Astrocyte of the cerebellum (primary cell): ENCODE measurements around the gene TRAF3.
"Not testable (repeated sequence)": the region's sequence is repeated elsewhere in the genome, so short reads cannot be mapped to it uniquely, and the experiment has no call there.

Source experiments
- DNase-seq: peaks from one replicate; pipeline ENCODE4 v3.0.0-alpha.2; 2011; ENCODE audit warnings: low read depth
- H3K4me3 ChIP-seq: 2 replicates; pipeline ENCODE4 v1.5.1; 2011; ENCODE audit warnings: mild to moderate bottlenecking, low read depth, low read length, moderate library complexity
- CTCF ChIP-seq: IDR thresholded peaks from 2 replicates; pipeline ENCODE4 v1.5.1; 2012; ENCODE audit warnings: low read length, low read depth, moderate library complexity, mild to moderate bottlenecking; ENCODE audit errors: missing control alignments
- in situ Hi-C: cut with HindIII; loops from 2 replicates; pipeline ENCODE4 v1.10.0; 2017; ENCODE audit warnings: low sequenced_read_pairs

TRAF3 gene

GRCh38 chr14:102885737-102886447, 108.6 kb downstream of the TRAF3 start:
- TF ChIP-seq CTCF: no peak
- no peak overlapping the region for H3K4me3 ChIP-seq
- in situ Hi-C loops: no loop called here
- DNase-seq: no peak

DNA sequence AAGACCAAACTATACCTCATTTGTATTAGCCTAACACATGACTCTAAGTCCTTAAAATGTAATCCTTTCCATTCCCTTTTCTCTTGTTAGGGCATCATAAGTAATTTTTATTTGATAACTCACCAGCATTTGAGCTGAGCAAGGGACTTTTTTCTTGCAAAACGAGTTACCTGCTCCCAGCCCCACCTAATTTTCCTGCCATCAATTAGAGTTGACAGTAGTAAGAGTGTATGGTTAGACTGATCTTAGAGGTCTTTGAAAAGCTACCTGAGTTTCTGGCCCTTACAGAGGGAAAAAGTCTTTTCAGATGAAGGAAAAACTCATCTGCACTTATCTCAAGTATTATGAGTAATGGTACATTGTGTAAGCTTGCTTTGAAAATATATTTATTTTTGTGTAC, 111.5 kb downstream of the TRAF3 start:
- no peak overlapping the region for H3K4me3 ChIP-seq
- no peak for TF ChIP-seq CTCF
- in situ Hi-C loops: no loop called here

GRCh38 chr14:102889615-102890014, 112.4 kb downstream of the TRAF3 start:
- in situ Hi-C loops: no loop called here
- no peak for DNase-seq
- no peak overlapping the region for H3K4me3 ChIP-seq
- no peak for TF ChIP-seq CTCF

More for the DNA sequence above, 111.5 kb downstream of the TRAF3 start:
- DNase-seq: no peak

GRCh38 chr14:102891111-102891510, 113.9 kb downstream of the TRAF3 start:
- TF ChIP-seq CTCF: no peak
- no peak overlapping the region for H3K4me3 ChIP-seq
- no peak for DNase-seq
- in situ Hi-C loops: no loop called here

- peak; percentile 34 for DNase-seq
- no peak for TF ChIP-seq CTCF
- no peak overlapping the region for H3K4me3 ChIP-seq
- in situ Hi-C loops: no loop called here
Measured at GRCh38 chr14:102891556-102891955, 114.3 kb downstream of the TRAF3 start.

GRCh38 chr14:102892651-102893050, 115.4 kb downstream of the TRAF3 start:
- no peak for DNase-seq
- in situ Hi-C loops: no loop called here
- no peak overlapping the region for H3K4me3 ChIP-seq
- TF ChIP-seq CTCF: no peak

GRCh38 chr14:102893452-102893851, 116.2 kb downstream of the TRAF3 start:
- no peak overlapping the region for H3K4me3 ChIP-seq
- in situ Hi-C loops: no loop called here
- no peak for TF ChIP-seq CTCF
- peak; percentile 84 for DNase-seq

- H3K4me3 ChIP-seq, in situ Hi-C loops, DNase-seq: not testable (repeated sequence)
Measured at GRCh38 chr14:102896735-102897134, 119.5 kb downstream of the TRAF3 start.
